ENCODE measurements around the gene POLR3B. TPM values are rescaled to one million over a fixed set of nuclear protein-coding genes. Genes with fewer than 3 reads are reported as not detected.

Gene POLR3B
- total RNA-seq, 2 experiments from 2014 or later, result 4.7 TPM

DNA sequence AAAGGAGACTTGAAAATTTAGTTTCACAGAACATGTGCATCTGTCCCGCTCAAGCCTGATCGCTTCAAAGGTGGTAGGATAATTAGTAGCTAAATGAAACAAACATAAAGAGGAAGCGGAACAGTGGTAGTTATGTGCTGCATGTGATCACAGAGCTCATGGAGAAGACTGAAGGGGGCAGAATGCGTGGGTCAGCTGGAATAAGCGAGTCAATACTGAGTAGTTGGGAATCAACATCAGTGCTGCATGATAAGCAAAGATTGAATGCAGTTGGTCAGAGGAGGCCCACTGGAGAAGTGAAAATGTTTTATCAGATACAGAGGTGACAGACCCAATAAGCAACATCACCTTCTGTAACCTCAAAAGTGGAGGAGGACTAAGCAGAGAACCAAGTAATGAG is 130.1 kb downstream of the POLR3B start:
- Mint-ChIP-seq H3K27me3 (no peaks in the 10 kb centered on the region), H3K9me3 (no peaks in the 10 kb centered on the region), H3K4me1 (no peaks in the 10 kb centered on the region), H3K27ac (no peak overlapping the region), H3K36me3 (no peaks in the 10 kb centered on the region), H3K4me3 (no peak overlapping the region)
- DNase-seq (no peak), ATAC-seq (ENCODE audit: low read depth) (no peak)
- POLR2A ChIA-PET, result no interaction called here

DNA sequence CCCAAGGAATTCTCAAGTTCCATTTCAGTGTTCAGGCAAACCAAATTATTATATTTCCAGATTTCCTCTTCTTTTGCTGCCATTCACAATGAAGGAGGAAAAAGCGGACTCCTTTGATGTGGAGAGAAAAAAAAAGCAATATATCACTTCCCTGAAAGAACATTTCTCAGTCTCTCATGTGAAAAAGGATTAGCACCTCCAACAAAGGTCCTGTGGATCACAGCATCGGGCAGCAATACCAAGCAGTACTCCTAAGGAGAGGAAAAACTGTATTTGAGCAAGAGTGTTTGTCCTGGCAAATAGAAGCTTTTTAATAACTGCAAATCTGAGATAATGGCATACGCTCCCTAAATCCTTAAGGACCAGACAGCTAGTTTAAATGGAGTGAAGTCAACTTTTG is 131.3 kb downstream of the POLR3B start:
- H3K4me1 Mint-ChIP-seq, result no peaks in the 10 kb centered on the region
- POLR2A ChIA-PET, result no interaction called here
- H3K27ac Mint-ChIP-seq, result no peak overlapping the region
- no peaks in the 10 kb centered on the region for H3K27me3 Mint-ChIP-seq
- H3K36me3 Mint-ChIP-seq, result no peaks in the 10 kb centered on the region
- DNase-seq (no peak), ATAC-seq (ENCODE audit: low read depth) (no peak)
- no peaks in the 10 kb centered on the region for H3K9me3 Mint-ChIP-seq
- H3K4me3 Mint-ChIP-seq, result no peak overlapping the region

DNA sequence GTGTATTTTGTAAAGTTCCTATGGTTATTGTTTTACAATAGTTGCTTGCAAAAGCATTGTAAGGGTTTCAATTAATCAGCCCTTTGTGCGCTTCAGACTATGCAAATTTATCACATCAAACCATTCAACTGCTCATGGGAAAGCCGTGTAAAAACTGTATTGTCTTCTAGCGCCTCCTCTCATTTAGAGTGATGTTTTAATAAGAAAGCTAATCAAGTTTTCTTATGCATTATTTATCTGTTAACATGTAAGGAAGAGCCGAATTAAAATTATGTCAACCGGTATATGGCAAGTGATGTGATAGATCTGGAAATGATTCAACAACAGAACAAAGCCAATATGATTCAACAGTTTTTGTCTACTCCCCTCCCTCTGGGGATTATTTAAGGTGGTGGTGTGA is 132.7 kb downstream of the POLR3B start:
- ATAC-seq (ENCODE audit: low read depth), result no peak
- no peak overlapping the region for H3K4me3 Mint-ChIP-seq

DNA sequence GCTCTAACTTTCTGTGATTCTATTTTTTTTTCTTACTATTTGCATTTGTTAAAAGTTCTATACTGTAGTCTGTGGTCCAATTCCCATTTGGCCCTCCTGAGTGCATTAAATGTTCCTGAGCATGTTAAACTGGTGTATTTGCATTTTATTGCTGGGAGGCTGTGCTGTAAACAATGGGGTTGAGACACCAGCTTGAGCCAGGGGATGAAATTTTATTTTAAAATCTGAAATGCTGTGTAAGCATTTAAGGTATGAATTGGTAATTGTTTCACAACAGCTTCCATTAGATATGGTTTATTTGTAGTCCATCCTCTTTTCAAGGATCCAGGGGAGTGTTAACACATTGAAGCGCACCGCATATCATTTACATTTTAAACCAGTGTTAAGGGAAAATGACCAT is 135.3 kb downstream of the POLR3B start:
- no peaks in the 10 kb centered on the region for H3K27me3 Mint-ChIP-seq
- H3K36me3 Mint-ChIP-seq, result peaks cover 2% of the 10 kb centered on the region
- no peak for ATAC-seq (ENCODE audit: low read depth)
- POLR2A ChIA-PET, result no interaction called here
- no peak overlapping the region for H3K27ac Mint-ChIP-seq
- H3K4me3 Mint-ChIP-seq, result no peak overlapping the region
- H3K9me3 Mint-ChIP-seq, result no peaks in the 10 kb centered on the region
- no peak for DNase-seq
- peaks cover 1% of the 10 kb centered on the region for H3K4me1 Mint-ChIP-seq

More for the DNA sequence above, 132.7 kb downstream of the POLR3B start:
- no peak for DNase-seq
- H3K27ac Mint-ChIP-seq, result no peak overlapping the region
- no peaks in the 10 kb centered on the region for H3K36me3 Mint-ChIP-seq
- no peaks in the 10 kb centered on the region for H3K27me3 Mint-ChIP-seq
- POLR2A ChIA-PET, result no interaction called here
- H3K9me3 Mint-ChIP-seq, result no peaks in the 10 kb centered on the region
- H3K4me1 Mint-ChIP-seq, result no peaks in the 10 kb centered on the region

DNA sequence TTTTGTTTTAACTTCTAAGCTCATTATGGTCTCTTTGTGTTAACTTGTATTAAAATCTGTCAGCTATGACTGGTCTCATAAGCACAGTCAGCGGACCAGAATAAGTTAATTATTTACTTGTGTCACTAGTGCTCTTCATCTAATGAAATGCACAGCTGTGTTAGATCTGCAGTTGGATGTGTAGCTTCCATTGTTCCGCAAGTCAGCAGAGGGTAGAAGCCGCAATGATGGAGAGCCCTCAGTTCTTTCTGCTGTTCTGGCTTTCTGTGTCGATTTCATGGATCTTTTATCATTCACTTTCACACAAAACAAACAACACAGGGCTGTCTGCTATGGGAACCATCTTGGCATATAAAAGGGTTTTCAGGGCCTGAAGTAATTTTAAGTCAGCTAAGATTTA is 136.0 kb downstream of the POLR3B start:
- Mint-ChIP-seq H3K27me3 (no peaks in the 10 kb centered on the region), H3K4me3 (no peak overlapping the region), H3K36me3 (peaks cover 6% of the 10 kb centered on the region), H3K27ac (no peak overlapping the region), H3K4me1 (peaks cover 6% of the 10 kb centered on the region), H3K9me3 (no peaks in the 10 kb centered on the region)
- POLR2A ChIA-PET, result no interaction called here
- no peak for DNase-seq
- no peak for ATAC-seq (ENCODE audit: low read depth)

DNA sequence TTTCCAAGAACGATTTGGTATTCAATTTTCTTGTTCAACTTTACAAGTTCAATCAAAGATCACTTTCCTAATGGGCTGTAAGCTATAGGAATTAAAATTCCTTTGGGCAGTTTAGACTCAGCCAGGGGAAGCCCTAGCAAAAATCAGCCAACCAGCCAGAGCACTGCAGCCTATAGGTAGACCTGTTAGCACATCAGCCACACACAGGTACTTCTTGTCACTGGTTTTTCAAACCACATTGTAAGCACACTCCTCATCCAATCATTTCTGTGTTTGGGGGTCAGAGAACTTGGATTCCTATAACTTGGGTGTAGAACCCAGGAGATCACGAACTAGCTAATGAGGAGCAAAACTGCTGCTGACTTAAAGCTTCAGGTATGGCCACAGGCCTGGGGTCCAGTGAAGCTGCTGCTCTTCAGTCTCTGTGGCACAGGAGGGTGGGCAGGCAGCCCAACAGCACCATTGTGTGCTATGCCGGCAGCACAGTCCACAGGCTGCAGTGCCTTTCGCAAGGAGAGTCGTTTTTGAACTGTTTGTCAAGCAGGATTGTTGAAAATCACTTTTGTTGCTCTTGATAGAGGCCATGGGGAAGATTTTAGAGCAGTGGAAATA is 137.9 kb downstream of the POLR3B start:
- ATAC-seq (ENCODE audit: low read depth), result no peak
- Mint-ChIP-seq H3K27me3 (no peaks in the 10 kb centered on the region), H3K4me1 (peaks cover 8% of the 10 kb centered on the region), H3K27ac (no peak overlapping the region), H3K36me3 (peaks cover 15% of the 10 kb centered on the region), H3K9me3 (no peaks in the 10 kb centered on the region), H3K4me3 (no peak overlapping the region)
- DNase-seq, result no peak
- POLR2A ChIA-PET, result no interaction called here

DNA sequence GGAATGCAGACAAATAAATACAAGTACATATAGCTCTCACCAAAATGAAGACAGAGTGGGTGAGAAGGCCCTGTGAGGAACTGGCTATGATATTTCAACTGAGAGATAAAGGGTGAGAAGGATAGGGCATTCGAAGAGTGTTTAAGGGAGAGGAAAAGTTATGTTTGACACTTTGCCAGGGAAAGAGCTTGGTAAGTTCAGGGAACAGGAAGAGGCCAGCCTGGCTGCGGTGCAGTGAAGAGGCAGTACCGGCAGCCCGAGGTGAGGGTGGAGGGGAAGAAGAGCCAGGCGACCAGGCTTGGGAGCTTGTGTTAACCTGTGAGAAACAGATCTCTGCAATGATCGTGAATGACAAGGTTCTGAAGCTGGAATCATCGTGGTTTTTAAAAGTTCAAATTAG is 140.5 kb downstream of the POLR3B start:
- Mint-ChIP-seq H3K4me3 (no peak overlapping the region), H3K36me3 (peaks cover 18% of the 10 kb centered on the region), H3K27me3 (no peaks in the 10 kb centered on the region), H3K9me3 (no peaks in the 10 kb centered on the region), H3K27ac (no peak overlapping the region), H3K4me1 (peaks cover 8% of the 10 kb centered on the region)
- POLR2A ChIA-PET, result no interaction called here
- no peak for DNase-seq
- no peak for ATAC-seq (ENCODE audit: low read depth)

DNA sequence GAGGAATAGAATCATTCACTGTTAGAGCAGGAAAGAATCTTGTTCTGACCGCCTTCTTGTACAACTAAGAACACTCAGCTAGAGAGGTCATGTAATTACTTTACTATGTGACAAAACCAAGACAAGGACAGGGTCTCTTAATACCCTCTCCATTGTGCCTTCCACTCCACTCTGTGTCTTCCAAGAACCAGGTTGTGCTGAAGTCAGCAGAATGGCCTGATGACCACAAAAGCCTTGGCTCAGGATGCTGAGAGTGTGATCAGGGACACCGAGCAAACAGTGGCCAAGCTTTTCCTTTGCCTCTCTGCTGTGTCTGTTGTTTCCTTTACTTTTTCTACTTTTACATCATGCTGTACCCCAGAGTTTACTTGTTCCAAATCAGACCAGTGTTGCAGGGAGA is 142.1 kb downstream of the POLR3B start:
- Mint-ChIP-seq H3K27me3 (no peaks in the 10 kb centered on the region), H3K27ac (no peak overlapping the region), H3K9me3 (no peaks in the 10 kb centered on the region), H3K4me3 (no peak overlapping the region), H3K36me3 (peaks cover 19% of the 10 kb centered on the region), H3K4me1 (peaks cover 8% of the 10 kb centered on the region)
- ATAC-seq (ENCODE audit: low read depth) (no peak), DNase-seq (no peak)
- POLR2A ChIA-PET, result no interaction called here

DNA sequence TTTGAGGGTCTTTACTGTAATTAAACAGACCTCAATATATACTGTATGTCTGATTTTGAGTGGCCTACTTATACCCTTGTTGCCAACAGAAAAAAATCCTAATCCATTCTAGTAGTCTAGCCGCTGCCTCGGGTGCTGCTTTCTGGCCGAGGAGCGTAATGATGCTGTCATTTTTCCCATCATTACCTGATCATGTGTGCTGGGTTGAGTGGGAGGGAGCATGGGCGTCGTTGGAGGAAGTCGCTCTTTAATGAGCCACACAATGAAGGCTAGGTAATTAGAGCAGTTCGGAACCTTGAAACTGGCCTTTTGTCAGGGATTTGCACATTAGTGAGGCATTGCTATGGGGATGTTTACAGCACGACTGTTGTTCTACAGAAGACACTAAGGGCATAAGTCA is 149.1 kb downstream of the POLR3B start:
- DNase-seq (no peak), ATAC-seq (ENCODE audit: low read depth) (no peak)
- Mint-ChIP-seq H3K27me3 (no peaks in the 10 kb centered on the region), H3K36me3 (peaks cover 6% of the 10 kb centered on the region), H3K4me3 (no peak overlapping the region), H3K27ac (no peak overlapping the region), H3K4me1 (no peaks in the 10 kb centered on the region), H3K9me3 (no peaks in the 10 kb centered on the region)
- POLR2A ChIA-PET, result no interaction called here

DNA sequence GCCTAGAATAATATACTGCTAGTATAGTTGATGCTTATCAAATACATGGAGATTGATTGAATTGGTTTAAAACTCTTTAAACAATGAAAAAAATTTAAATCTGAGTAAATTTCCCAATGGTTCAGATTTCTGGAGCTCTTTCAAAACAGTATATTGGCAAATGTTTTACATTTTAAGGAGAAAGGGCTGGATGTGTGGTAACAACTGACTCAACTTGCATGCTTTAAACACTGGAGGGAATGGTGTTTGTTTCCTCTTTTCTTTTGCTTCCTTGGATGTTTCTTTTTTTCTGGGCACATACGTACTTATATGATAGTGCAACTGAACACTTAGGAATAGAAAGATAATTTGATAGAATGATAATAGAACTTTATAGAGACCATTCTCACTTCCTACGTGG is 151.4 kb downstream of the POLR3B start:
- no peaks in the 10 kb centered on the region for H3K27me3 Mint-ChIP-seq
- no peak overlapping the region for H3K4me3 Mint-ChIP-seq
- H3K9me3 Mint-ChIP-seq, result peaks cover 2% of the 10 kb centered on the region
- H3K36me3 Mint-ChIP-seq, result peaks cover 6% of the 10 kb centered on the region
- DNase-seq, result no peak
- H3K27ac Mint-ChIP-seq, result no peak overlapping the region
- H3K4me1 Mint-ChIP-seq, result peaks cover 4% of the 10 kb centered on the region
- no peak for ATAC-seq (ENCODE audit: low read depth)
- POLR2A ChIA-PET, result no interaction called here

DNA sequence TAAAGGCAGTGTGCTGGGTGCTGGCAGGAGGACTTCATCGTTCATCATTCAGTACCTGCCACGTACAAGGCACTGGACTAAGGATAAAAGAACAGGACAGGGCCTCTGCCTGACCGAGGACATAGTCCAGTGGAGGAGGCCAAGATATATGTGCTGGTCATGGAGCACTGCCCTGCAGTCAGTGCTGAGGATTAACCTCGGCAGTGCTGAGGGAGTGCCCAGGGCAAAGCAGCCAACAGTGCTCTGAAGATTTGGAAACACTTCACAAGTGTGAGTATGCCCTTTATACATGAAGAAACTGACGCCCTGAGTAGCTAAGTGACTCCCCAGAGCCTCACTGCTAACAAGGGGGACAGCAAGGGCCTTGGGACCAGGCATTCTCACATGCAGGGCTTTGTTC is 153.8 kb downstream of the POLR3B start:
- Mint-ChIP-seq H3K4me3 (no peak overlapping the region), H3K27ac (no peak overlapping the region), H3K4me1 (peaks cover 4% of the 10 kb centered on the region), H3K27me3 (no peaks in the 10 kb centered on the region), H3K9me3 (peaks cover 2% of the 10 kb centered on the region), H3K36me3 (peaks cover 4% of the 10 kb centered on the region)
- POLR2A ChIA-PET, result no interaction called here
- DNase-seq (no peak), ATAC-seq (ENCODE audit: low read depth) (no peak)

DNA sequence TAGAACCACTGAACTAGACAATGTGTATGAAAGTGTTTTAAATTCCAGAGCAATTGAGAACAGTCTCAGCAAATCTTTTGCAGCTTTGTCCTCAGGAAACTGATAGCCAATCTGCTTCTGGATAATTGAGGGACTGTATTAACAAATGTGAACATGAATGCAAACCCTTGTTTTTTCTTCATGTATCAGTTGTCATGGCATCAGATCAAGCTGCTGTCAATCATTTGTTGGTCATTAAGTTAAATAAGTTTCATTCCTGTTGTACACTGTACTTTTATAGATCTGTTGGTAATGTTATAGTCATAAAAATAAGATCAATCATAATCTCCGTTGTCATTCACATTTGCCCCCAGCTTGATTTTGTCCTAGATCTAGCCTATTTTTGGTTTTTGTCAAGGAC is 159.8 kb downstream of the POLR3B start:
- ATAC-seq (ENCODE audit: low read depth) (no peak), DNase-seq (no peak)
- H3K36me3 Mint-ChIP-seq, result peaks cover 1% of the 10 kb centered on the region
- POLR2A ChIA-PET, result no interaction called here
- no peak overlapping the region for H3K27ac Mint-ChIP-seq
- H3K4me1 Mint-ChIP-seq, result peaks cover 2% of the 10 kb centered on the region
- peaks cover 2% of the 10 kb centered on the region for H3K27me3 Mint-ChIP-seq
- H3K4me3 Mint-ChIP-seq, result no peak overlapping the region
- H3K9me3 Mint-ChIP-seq, result peaks cover 2% of the 10 kb centered on the region

DNA sequence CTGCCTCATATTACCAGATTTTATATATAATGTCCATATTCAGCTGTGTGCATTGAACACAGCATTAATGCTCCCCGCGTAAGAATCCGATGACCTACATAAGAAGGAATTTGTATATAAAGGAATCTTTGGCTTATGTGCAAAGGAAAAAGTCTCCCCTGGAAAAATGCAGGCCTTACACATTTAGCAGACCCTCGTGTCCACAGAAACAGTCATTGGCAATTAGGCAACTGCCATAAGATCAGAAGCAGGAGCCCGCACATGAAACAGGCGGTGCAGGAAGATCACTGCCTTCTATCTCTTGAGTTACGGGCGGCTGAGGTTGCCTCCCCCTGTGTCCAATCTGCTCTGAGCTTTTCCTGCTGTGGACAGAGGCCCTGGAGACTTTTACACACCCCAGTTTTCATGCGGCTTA is 162.1 kb downstream of the POLR3B start:
- DNase-seq (no peak), ATAC-seq (ENCODE audit: low read depth) (no peak)
- Mint-ChIP-seq H3K4me3 (no peak overlapping the region), H3K4me1 (no peaks in the 10 kb centered on the region), H3K27me3 (peaks cover 3% of the 10 kb centered on the region), H3K36me3 (no peaks in the 10 kb centered on the region), H3K27ac (no peak overlapping the region), H3K9me3 (no peaks in the 10 kb centered on the region)
- POLR2A ChIA-PET, result no interaction called here

DNA sequence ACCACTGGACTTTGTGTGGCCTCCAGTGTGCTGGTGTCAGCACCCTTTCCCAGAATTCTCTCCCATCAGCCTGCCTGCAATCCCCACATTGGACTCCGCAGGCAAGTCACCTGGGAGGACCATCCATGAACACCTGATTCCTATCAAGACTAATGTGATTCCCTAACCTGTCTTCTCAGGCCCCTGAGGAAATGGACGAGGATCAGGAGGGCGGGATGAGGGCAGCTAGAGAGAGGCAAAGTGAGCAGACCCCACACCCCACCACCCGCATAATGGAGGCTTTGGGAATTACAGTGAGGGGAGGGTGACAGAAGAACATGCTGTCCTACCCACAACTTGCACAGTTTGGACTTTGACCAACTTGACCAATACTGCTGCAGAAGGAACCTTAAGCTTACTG is 164.4 kb downstream of the POLR3B start:
- ATAC-seq (ENCODE audit: low read depth), result no peak
- DNase-seq, result no peak
- Mint-ChIP-seq H3K27ac (no peak overlapping the region), H3K4me3 (no peak overlapping the region), H3K27me3 (peaks cover 7% of the 10 kb centered on the region), H3K36me3 (no peaks in the 10 kb centered on the region), H3K4me1 (no peaks in the 10 kb centered on the region), H3K9me3 (no peaks in the 10 kb centered on the region)
- POLR2A ChIA-PET, result no interaction called here

DNA sequence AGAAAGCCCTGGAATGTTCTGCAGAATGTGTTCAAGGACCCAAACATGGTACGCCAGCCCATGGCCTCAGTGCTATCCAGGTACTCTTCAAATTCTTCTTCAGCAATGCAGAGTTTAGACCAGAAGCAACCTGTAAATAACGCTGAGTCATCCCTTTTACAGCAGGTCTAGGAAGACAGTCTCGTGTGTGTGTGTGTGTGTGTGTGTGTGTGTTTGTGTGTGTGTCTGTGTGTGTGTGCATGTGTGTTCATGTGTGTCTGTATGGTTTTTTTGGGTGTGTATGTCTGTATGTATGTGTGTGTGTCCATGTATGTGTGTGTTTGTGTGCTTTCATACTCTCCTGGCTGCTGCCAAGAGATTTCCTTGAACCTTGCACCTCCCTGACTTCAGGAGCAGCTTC is 165.2 kb downstream of the POLR3B start:
- no peaks in the 10 kb centered on the region for H3K4me1 Mint-ChIP-seq
- DNase-seq (no peak), ATAC-seq (ENCODE audit: low read depth) (no peak)
- H3K9me3 Mint-ChIP-seq, result no peaks in the 10 kb centered on the region
- no peak overlapping the region for H3K4me3 Mint-ChIP-seq
- H3K27ac Mint-ChIP-seq, result no peak overlapping the region
- POLR2A ChIA-PET, result no interaction called here
- peaks cover 10% of the 10 kb centered on the region for H3K27me3 Mint-ChIP-seq
- no peaks in the 10 kb centered on the region for H3K36me3 Mint-ChIP-seq
